SK-N-SH (cell line): Measurements from ENCODE around the gene OPRM1.

ENCODE experiments used
- CHD2 ChIP-seq: fragments of 150-350 bp; IDR thresholded peaks from 2 replicates; pipeline ENCODE4 v1.6.1; 2018; ENCODE audit warnings: low read length; ENCODE audit not compliant: partially characterized antibody
- ELF1 ChIP-seq: IDR thresholded peaks from 2 replicates; pipeline ENCODE4 v1.4.0; 2012
- EZH2phosphoT487 ChIP-seq: fragments of 200-600 bp; sonication (generic); IDR thresholded peaks from 2 replicates; pipeline ENCODE4 v1.6.1; 2017; ENCODE audit warnings: low read depth, mixed run types, mild to moderate bottlenecking, antibody characterized with exemption, moderate library complexity, borderline replicate concordance
- FOSL2 ChIP-seq: IDR thresholded peaks from 2 replicates; pipeline ENCODE4 v1.4.0; 2012; ENCODE audit warnings: low read depth, mild to moderate bottlenecking, moderate library complexity, borderline replicate concordance
- JUND ChIP-seq: IDR thresholded peaks from 2 replicates; pipeline ENCODE4 v1.4.0; 2012
- MXI1 ChIP-seq: IDR thresholded peaks from 2 replicates; pipeline ENCODE4 v1.6.1; 2012; ENCODE audit warnings: mild to moderate bottlenecking, low read depth, low read length, improper control_type of control experiment
- POLR2AphosphoS5 ChIP-seq: IDR thresholded peaks from 2 replicates; pipeline ENCODE4 v1.6.1; 2012; ENCODE audit warnings: low read depth, low read length
- RFX5 ChIP-seq: IDR thresholded peaks from 2 replicates; pipeline ENCODE4 v1.6.1; 2012; ENCODE audit warnings: mild to moderate bottlenecking, improper control_type of control experiment, low read length
- TEAD4 ChIP-seq: IDR thresholded peaks from 2 replicates; pipeline ENCODE4 v1.4.0; 2012; ENCODE audit warnings: mild to moderate bottlenecking, borderline replicate concordance; ENCODE audit not compliant: insufficient read depth
- TF ChIP-seq, protein P1 (sequence below): fragments of 200-600 bp; sonication (generic); IDR thresholded peaks from 2 replicates; pipeline ENCODE4 v1.6.1; 2017; ENCODE audit warnings: antibody characterized with exemption, mild to moderate bottlenecking, moderate library complexity
- TF ChIP-seq, protein P2 (sequence below): IDR thresholded peaks from 2 replicates; pipeline ENCODE4 v1.4.0; 2012; ENCODE audit warnings: low read depth
- TF ChIP-seq, protein P3 (sequence below): IDR thresholded peaks from 2 replicates; pipeline ENCODE4 v1.6.1; 2012; ENCODE audit warnings: mild to moderate bottlenecking, low read depth, low read length, moderate library complexity
- TF ChIP-seq, protein P4 (sequence below): IDR thresholded peaks from 2 replicates; pipeline ENCODE4 v1.4.0; 2012; ENCODE audit warnings: low read depth, borderline replicate concordance

DNA sequence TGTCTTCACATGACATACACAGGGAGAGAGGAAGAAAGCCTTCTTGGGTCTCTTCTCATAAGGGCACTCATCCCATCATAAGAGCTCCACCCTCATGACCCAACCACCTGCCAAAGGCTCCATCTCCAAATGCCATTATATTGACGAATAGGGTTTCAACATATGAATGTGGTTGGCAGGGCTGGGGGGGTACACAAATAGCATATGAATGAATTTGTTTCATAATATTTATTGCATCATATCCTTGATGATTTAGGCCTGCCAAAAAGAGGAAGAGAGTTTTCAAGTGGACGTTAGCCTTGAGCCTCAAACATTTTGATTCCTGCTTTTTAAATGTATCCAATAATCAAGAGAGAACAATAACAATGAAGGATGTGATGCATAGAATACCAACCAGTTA is 26.2 kb upstream of the OPRM1 start:
- TF ChIP-seq, protein P1, sequence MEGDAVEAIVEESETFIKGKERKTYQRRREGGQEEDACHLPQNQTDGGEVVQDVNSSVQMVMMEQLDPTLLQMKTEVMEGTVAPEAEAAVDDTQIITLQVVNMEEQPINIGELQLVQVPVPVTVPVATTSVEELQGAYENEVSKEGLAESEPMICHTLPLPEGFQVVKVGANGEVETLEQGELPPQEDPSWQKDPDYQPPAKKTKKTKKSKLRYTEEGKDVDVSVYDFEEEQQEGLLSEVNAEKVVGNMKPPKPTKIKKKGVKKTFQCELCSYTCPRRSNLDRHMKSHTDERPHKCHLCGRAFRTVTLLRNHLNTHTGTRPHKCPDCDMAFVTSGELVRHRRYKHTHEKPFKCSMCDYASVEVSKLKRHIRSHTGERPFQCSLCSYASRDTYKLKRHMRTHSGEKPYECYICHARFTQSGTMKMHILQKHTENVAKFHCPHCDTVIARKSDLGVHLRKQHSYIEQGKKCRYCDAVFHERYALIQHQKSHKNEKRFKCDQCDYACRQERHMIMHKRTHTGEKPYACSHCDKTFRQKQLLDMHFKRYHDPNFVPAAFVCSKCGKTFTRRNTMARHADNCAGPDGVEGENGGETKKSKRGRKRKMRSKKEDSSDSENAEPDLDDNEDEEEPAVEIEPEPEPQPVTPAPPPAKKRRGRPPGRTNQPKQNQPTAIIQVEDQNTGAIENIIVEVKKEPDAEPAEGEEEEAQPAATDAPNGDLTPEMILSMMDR, result no peak
- TF ChIP-seq, protein P2, sequence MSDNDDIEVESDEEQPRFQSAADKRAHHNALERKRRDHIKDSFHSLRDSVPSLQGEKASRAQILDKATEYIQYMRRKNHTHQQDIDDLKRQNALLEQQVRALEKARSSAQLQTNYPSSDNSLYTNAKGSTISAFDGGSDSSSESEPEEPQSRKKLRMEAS, result no peak
- no peak for TF ChIP-seq RFX5
- TF ChIP-seq, protein P3, sequence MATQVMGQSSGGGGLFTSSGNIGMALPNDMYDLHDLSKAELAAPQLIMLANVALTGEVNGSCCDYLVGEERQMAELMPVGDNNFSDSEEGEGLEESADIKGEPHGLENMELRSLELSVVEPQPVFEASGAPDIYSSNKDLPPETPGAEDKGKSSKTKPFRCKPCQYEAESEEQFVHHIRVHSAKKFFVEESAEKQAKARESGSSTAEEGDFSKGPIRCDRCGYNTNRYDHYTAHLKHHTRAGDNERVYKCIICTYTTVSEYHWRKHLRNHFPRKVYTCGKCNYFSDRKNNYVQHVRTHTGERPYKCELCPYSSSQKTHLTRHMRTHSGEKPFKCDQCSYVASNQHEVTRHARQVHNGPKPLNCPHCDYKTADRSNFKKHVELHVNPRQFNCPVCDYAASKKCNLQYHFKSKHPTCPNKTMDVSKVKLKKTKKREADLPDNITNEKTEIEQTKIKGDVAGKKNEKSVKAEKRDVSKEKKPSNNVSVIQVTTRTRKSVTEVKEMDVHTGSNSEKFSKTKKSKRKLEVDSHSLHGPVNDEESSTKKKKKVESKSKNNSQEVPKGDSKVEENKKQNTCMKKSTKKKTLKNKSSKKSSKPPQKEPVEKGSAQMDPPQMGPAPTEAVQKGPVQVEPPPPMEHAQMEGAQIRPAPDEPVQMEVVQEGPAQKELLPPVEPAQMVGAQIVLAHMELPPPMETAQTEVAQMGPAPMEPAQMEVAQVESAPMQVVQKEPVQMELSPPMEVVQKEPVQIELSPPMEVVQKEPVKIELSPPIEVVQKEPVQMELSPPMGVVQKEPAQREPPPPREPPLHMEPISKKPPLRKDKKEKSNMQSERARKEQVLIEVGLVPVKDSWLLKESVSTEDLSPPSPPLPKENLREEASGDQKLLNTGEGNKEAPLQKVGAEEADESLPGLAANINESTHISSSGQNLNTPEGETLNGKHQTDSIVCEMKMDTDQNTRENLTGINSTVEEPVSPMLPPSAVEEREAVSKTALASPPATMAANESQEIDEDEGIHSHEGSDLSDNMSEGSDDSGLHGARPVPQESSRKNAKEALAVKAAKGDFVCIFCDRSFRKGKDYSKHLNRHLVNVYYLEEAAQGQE, result no peak
- TF ChIP-seq, protein P4, sequence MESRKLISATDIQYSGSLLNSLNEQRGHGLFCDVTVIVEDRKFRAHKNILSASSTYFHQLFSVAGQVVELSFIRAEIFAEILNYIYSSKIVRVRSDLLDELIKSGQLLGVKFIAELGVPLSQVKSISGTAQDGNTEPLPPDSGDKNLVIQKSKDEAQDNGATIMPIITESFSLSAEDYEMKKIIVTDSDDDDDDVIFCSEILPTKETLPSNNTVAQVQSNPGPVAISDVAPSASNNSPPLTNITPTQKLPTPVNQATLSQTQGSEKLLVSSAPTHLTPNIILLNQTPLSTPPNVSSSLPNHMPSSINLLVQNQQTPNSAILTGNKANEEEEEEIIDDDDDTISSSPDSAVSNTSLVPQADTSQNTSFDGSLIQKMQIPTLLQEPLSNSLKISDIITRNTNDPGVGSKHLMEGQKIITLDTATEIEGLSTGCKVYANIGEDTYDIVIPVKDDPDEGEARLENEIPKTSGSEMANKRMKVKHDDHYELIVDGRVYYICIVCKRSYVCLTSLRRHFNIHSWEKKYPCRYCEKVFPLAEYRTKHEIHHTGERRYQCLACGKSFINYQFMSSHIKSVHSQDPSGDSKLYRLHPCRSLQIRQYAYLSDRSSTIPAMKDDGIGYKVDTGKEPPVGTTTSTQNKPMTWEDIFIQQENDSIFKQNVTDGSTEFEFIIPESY, result no peak
- no peak for TF ChIP-seq CHD2
- TF ChIP-seq ELF1, result no peak
- no peak for TF ChIP-seq EZH2phosphoT487
- TF ChIP-seq POLR2AphosphoS5, result no peak
- no peak for TF ChIP-seq FOSL2
- no peak for TF ChIP-seq TEAD4
- no peak for TF ChIP-seq JUND
- no peak for TF ChIP-seq MXI1
